Bone marrow (tissue), 2 donors: Measurements from ENCODE around the gene USP6NL.
"Not testable (repeated sequence)": the region's sequence is repeated elsewhere in the genome, so short reads cannot be mapped to it uniquely, and the experiment has no call there.

Experiments used
- DNase-seq, 2 donors: peaks; one replicate each; lab custom pipeline; 2025; lab: John Stamatoyannopoulos, UW

USP6NL gene

DNA sequence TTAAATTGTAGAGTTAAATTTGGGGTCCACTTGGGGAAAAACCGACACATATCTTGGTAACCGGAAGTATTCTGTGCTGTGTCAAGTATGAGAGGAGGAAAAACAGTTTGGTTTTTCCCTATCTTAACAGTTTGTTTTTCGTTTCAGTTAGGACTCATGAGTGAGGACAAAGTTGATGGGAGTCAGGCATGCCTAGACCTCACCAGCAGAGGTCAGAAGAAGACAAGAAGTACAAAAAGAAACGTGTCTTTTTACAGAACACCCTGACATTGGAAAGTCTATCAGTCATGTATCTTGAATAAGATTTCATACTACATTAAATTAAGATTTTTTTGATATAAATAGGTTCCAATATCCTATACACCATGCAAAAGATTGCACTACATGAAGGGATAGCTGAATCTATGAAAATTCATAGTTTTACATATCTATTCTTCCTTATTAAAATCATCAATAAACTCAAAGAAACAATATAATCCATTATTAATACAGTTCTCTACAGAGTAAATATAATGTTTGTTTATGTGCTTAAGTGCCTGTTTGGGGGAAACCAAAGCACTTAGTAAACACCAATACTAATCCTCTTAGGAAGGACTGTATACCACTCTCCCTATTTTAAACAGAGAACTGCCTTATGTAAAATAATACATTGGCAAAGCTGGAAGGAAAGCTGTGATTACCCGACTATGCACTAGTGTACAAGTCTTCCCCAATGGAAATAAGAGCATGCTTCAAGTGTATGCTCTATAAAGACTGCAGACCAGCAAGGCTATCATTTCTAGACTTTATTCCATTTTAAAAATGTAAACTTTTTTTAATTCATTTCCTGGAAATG, 95.6 kb downstream of the USP6NL start:
- DNase-seq, result peak in 1 of 2 donors; percentile 63

DNA sequence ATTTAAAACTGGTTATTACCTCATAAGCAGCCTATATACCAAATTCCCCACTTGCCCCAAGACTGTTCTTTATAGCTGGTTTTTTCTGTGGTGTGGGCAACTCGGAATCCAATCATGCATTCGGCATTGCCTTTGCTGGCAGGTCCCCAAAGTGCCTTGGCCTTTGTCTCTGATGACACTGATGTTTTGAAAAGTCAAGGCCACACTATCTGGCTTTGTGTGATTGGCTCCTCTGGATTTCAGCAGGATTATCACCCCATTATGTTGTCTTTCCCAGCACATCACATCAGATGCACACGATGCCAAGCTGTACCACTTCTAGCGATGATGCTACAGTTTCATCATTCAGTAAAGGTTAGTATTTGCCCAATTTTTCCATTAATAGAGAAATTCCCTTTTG, 97.7 kb downstream of the USP6NL start:
- no peak for DNase-seq

DNA sequence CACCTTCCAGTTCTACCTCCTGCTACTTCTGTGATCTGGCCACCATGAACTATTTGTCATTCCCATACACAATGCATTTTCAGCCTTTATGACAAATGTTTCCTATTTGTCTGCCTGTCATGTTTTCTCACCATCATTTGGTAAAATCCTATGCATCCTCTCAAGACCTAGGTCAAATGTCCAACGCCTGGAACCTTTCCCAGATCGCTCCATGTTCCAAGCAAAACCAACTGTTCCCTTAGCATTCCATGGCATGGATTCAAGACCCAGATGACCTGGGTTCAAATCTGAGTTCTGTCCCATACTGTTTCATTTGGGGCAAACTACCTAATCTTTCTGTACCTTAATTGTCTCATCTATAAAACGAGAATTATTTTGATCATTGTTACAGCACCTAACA, 98.9 kb downstream of the USP6NL start:
- DNase-seq, result no peak

DNA sequence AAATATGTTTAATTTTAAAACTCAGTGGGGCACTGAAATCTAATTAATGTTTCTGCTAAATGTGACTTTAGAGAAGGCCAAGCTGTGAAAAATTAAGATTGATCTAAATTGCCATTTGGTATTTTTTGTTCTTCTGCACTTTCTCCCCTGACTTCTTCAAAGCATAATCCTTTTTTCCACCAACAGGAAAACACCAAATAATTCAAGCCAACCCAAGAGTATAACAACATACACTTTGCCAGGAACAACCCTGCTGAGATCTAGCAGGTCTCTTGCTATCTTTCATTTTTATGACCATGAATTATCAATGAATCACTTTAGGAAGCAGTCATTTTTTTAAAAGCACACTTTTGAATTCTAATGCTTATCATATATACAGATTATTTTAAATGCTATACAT, 100.1 kb downstream of the USP6NL start:
- DNase-seq, result no peak

DNA sequence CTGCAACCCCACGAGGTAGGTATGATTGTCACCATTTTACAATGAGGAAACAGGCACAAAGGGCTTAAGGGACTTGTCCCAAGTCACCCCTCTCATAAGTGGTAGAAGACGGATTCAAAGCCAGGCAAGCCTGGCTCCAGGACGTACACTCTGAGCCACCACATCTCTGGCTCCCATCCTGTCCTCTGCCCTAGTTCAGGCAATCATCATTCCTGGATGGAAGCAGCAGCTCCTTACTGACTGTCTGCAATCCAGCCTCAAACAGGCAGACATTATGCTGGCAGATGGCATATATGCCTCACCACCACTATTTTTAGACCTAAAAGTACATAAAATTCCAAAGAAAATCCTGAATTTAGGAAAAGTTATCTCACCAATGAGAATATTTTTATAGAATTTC, 100.7 kb downstream of the USP6NL start:
- no peak for DNase-seq

DNA sequence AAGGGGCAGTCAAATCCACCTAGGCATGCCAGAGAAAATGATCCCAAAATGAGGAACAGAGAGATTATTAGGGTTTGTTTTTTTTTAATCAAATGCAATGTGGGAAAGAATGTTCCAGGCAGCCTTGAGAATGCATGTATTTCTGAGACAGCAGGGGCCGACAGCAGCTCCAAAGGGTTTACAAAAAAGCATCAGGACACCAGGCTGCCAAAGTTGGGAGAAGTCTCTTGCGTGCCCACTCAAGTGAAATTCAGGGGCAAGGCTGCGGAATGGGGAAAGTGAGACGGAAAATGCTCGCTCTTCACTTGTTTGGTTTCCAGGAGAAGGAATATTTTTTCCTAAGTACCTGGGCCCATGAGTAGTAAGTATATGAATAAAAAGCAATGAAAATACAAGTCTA, 101.2 kb downstream of the USP6NL start:
- no peak for DNase-seq

DNA sequence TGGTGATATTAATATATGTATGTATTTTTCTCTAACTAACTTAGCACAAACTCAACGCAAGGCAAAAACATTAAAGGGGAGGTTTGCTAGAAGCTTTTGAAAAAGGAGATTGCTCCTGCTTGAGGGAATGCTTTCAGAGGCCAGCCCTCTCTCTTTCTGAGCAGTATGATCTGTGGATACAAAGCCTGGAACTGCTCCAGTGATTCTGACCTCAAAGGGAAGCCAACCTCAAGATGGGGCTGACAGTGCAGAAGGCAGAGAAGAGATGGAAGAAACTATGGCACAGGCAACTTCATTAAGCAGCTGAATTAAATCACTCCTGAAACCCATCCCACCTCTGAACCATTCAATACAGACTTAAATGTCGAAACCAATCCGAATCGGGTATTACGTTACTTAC, 102.4 kb downstream of the USP6NL start:
- DNase-seq, result no peak

DNA sequence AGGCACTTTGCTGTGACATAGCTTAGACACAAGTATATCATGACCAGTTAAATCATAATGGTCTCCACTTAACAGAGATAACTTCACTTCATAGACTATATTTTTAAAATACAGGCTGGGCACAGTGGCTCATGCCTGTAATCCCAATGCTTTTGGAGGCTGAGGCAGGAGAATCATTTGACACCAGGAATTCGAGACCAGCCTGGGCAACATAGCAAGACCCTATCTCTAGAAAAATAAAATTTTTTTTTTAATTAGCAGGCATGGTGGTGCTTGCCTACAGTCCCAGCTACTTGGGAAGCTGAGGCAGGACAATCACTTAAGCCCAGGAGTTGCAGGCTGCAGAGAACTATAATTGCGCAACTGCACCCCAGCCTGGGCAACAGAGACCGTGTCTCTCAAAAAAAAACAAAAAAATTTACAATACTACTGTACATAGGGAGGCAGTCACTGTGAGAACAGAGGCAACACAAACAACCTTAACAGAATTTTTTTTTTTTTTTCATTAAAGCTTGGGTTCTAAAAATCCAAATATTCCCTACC, 105.1 kb downstream of the USP6NL start:
- no peak for DNase-seq

DNA sequence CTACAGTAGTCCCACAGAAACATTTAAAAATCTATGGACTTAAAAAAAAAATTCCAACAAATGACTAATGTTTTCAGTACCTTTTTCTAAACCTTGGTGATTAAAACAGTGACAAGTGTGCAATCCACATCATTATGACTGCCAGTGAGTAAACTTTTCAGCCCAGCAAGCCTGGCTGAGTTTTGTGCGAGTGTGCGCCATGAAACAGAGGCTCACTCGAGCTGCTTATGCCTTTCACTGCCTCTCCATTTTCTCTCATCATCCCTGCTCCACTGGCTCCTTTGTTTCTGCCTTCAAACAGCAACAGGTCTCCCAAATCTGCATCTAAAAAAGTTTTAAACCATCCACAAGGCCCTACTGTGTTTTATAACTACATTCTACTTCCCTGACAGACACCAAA, 105.8 kb downstream of the USP6NL start:
- DNase-seq, result no peak

DNA sequence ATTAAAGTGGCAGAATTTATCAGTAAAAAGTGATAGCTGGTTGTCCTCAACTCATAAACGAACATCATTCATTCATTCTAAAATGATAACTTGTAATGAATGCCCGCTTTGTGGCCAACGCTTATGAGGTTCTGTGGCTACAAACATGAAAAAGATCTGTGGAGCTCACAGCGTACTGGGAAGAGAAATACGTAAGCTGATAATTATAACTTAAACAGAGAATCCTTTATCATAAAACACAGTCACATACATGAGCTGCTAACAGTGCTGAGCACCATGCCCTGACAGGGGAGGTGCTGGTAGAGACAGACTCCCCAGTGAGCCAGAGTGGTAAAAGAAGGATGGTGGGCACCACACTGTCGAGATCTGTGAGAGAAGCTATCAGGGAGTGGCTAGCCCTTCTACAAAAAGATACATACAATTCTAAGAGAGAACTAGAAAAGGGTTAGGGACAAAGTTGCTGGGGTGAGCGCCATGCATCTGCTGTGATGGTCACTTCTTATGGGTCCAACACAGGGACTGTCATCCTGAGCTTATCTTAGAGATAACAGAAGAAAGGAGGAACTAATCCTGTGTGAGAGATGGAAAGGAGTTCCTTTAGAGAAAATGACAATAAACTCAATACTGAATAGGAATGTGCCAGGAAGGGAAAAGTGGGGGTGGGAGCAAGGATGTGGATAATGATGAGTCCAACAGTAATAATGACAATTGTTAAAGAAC, 106.7 kb downstream of the USP6NL start:
- no peak for DNase-seq

DNA sequence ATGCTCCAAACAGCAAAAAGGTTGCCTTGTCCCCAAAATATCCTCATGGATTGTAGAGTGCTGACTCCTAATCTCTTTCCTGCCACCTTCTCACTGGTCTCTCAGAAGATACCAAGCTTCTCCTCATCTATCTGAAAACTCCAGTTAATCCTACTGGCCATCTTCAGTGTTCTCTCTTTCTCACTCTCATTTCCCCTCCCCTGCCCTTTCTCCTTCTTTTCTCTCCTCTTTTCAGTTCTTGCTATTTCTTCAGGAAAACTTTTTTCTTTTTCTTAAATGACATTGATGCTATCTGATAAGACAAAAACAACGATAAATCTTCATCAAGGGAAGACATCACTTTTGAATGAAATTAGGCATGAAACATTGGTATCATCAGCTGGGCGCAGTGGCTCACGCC, 109.8 kb downstream of the USP6NL start:
- no peak for DNase-seq

DNA sequence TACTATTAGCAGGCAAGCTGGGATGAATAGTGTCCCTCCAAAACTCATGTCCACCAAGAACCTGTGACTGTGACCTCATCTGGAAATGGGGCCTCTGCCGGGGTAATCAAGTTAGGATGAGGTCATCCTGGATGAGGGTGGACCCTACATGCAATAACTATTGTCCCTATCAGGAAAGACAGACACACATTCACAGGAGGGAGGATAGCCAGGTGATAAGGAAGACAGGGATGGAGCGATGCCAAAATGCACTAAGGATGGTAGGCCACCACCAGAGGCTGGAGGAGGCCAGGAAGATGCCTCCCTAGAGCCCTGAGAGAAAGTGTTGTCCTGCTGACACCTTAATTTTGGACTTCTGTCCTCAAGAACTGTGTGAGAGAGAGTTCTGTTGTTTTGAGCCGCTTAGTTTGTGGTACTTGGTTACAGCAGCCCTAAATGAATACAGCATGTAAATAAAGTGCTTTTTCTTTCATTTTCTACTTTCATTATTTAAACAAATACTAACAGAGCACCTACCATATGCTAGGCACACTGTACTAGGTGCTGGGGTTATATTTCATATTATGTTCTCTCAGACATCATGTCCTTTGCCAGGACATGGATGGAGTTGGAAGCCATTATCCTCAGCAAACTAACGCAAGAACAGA, 111.9 kb downstream of the USP6NL start:
- no peak for DNase-seq

DNA sequence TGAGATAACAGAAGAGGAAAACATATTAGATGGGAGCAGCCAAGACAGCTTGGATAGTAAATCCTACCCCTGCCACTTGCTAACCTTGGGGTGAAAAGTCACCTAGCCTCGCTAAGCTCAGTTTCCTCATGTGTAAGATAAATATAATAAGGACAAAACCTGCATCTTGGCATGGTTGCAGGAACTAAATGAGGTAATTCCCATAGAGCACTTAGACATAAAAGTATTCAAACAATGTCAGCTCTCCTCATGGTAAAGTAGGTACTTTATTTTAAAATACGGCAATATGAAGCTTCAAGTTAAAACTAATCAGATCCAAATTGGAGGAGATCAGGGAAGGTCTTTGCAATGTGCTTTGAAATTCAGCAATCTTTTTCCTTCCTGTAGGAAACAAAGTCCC, 113.1 kb downstream of the USP6NL start:
- no peak for DNase-seq

DNA sequence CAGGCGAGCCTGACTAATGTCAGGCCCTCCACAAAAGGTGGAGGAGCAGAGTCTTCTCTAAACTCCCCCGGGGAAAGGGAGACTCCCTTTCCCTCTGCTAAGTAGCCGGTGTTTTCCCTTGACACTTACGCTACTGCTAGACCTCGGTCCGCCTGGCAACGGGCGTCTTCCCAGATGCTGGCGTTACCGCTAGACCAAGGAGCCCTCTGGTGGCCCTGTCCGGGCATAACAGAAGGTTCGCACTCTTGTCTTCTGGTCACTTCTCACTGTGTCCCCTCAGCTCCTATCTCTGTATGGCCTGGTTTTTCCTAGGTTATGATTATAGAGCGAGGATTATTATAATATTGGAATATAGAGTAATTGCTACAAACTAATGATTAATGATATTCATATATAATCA, 116.5 kb downstream of the USP6NL start:
- not testable (repeated sequence) for DNase-seq

DNA sequence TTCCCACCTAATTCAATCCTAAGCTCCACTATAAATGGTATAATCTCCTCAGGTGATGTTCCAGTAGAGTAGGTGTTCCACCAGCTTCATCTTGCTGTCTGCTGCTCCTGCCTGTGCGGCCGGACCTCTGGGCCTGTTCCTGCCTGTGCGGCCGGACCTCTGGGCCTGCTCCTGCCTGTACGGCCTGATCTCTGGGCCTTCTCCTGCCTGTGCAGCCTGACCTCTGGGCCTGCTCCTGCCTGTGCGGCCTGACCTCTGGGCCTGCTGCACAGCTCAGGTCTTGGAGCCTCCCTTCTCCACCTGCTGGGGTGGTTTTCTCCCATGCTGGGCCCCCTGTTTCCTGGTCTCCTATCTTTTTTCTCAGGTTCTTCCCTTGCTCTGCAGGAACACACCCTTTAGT, 117.8 kb downstream of the USP6NL start:
- no peak for DNase-seq

DNA sequence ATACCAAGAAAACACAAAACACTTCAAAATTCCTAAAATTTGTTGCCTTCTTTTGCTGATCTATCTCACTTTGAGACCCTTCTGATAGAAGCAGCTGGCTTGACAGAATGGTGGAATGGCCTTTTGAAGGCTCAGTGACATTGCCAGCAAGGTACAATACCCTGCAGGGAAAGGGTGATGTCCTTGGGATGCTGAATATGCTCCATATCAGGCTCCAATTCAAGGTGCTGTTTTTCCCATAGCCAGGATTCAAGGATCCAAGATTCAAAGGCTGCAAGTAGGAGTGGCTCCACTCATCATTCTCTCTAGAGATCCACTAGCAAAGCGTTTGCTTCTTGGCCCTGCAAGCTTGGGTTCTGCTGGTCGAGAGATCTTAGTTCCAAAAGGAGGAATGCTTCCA, 120.4 kb downstream of the USP6NL start:
- DNase-seq, result no peak

DNA sequence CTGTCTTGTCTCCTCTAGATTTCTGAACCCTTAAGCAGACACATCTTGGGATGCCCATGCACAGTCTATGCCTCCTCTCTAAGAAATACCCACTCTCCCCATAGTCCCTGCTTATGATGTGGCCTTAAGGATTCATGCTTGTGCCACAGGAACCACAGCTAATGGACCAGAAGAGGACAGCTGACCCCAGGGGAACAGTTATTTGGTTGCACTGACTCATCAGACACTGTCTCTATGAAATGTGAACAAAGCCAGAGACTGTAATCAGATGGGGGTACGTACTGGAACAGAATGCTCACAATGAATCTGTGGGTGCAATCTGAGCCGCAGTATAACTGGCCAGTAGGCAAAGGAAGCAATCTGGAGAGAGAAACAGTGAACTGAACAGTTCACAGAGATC, 121.9 kb downstream of the USP6NL start:
- DNase-seq, result no peak

DNA sequence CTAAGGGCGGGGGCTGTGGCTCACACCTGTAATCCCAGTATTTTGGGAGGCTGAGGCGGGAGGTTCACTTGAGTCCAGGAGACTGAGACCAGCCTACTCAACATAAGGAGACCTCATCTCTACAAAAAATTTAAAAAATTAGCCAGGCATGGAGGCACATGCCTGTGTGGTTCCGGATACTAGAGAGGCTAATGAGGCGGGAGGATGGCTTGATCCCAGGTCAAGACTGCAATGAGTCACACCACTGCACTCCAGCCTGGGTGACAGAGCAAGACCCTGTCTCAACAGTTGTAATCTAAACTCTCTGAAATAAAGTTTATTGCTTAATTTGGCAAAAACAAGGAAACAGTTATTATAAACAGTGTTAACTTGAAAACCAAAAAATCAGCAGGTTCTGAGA, 123.3 kb downstream of the USP6NL start:
- no peak for DNase-seq

DNA sequence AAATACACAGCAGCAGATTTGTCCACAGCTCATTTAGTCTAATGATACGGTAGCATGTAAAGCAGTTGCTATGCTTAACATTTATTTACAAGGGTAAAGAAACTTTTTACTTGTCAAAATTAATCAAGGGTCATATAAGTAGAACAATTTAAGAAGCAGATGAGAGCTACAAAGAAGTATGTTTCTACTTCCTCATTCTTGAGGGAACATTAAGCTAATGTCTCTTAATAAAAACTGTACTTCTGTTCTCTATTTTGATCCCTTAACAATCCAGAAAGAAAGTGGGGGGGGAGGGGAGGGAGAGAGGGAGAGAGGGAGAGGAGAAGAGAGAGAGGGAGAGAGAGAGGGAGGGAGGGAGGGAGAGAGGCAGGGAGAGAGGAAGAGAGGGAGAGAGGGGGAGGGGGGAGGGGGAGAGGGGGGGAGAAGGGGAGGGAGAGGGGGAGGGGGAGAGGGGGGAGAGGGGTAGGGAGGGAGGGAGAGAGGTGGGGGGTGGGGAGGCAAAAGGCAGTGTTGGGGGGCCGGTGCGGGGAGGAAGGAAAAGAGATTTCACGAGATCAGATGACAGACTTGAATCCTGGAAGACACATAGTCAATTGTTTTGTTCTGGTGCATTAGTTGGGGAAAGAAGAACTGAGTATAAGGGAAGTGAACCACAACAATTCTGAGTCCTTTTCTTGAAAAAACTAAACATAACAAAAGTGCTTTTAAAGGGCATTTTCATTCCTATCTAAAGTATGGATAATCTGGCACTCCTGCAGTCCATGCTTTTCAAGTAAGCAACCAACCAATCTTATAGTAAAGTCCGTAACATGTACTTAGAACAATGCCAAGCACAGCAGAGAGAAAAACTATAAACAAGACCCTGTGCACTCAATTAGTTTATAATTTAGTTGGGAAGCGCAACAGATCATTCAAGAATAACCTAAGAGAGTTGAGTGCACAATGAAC, 128.0 kb downstream of the USP6NL start:
- peak in 1 of 2 donors; percentile 13 for DNase-seq

DNA sequence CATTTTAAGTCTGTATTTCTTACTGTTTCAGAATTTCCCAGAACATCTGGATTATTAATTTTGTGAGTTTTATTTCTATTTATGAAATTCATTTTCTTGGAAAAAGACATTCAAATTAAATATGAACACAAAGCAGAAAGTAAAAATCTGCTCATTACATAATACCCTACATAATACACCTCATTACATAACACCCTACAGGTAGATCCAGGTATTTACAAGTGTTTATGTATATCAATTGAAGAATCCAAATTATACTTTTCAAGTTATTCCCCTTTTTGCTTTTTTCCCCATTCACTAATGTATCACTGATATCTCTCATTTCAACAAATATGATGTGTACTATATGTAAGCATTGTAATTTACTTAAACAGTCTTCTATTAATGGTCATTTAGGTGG, 129.1 kb downstream of the USP6NL start:
- no peak for DNase-seq

DNA sequence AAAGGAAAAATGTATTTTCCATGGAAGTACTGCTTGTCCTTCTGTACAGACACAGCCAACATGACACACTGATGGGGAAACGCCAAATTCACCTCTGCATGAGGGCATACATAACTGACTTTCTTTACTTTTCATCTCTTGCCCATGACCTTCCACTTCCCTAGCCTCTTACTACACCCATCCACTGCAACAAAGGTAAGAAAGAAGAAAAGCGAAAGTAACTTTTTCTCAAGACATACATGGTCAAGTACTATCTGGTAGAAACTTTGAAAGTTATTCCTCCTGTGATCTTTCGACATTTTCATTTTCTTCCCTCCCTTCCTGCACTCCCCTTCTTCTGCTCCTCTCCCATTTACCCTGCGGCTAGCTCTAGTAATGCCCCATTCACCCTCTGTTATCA, 130.8 kb downstream of the USP6NL start:
- DNase-seq, result no peak

DNA sequence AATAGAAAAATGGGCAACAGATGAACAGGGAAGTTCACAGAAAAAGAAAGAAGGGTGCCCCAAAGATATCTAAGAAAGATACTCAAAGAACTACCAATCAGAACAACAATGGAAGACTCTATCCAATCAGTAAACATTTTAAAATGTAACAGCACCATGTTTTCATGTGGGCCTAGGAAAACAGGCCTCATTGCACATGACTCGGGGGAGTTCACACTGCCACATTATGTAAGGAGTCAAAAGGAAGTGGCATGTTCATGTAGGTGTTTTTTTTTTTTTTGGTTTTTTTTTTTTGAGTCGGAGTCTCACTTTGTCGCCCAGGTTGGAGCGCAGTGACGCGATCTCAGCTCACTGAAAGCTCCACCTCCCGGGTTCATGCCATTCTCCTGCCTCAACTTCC, 132.2 kb downstream of the USP6NL start:
- DNase-seq, result no peak
